ENCODE results near the gene HOMER3. TPM values are rescaled to one million over a fixed set of nuclear protein-coding genes. Genes with fewer than 3 reads are reported as not detected.

HOMER3 gene
- total RNA-seq, 1 experiment from 2014 or later: 58.9 TPM

DNA sequence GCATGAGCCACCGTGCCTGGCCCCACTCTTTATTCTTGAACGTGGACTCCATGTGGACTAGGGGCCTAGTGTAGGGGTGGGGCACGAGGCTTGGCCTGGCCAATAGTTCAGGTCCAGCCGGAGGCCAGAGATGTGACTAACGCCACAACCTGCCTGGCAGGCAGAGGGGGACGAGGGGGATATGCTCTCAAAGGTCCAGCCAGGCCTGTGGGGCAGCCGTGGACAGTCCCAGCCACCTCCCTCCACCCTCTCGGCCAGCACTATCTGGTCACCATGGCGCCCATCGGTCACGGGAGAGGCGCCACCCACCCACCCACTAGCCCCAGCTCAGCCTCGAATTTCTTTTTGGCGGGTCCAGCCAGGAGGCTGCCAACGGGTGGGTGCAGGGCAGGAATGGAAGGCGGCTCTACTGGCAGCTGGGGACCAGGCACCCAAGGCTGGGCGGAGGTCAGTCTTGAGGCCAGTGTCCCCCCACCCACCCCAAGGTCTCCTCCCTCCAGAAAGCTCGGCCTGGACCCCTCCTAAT, 42.9 kb downstream of the HOMER3 start:
- Histone ChIP-seq H3K27ac (ENCODE audit: low read length) (no peak overlapping the region), H3K4me1 (ENCODE audit: control insufficient read depth, insufficient read depth, low read length) (no peaks in the 10 kb centered on the region; the same call in 1 of the 2 replicates), H3K4me3 (ENCODE audit: low read depth in 2 of 2, low read length in 2 of 2) (no peak overlapping the region), H3K27me3 (ENCODE audit: control insufficient read depth, insufficient read depth, low read length) (no peaks in the 10 kb centered on the region), H3K36me3 (ENCODE audit: control insufficient read depth, insufficient read depth, low read length) (no peaks in the 10 kb centered on the region), H3K9me3 (ENCODE audit: control insufficient read depth, insufficient read depth, low read depth, low read length) (no peaks in the 10 kb centered on the region)
- POLR2A ChIA-PET: no interaction called here
- BruUV-seq (replicated peaks): no TSS peak
- intact Hi-C loops (cut with micrococcal nuclease; ENCODE audit: unreplicated experiment): no loop called here
- in situ Hi-C loops (cut with HindIII; ENCODE audit: low pct_unique_long_range_greater_than_20kb, low sequenced_read_pairs): no loop called here
- TF ChIP-seq, protein P1, sequence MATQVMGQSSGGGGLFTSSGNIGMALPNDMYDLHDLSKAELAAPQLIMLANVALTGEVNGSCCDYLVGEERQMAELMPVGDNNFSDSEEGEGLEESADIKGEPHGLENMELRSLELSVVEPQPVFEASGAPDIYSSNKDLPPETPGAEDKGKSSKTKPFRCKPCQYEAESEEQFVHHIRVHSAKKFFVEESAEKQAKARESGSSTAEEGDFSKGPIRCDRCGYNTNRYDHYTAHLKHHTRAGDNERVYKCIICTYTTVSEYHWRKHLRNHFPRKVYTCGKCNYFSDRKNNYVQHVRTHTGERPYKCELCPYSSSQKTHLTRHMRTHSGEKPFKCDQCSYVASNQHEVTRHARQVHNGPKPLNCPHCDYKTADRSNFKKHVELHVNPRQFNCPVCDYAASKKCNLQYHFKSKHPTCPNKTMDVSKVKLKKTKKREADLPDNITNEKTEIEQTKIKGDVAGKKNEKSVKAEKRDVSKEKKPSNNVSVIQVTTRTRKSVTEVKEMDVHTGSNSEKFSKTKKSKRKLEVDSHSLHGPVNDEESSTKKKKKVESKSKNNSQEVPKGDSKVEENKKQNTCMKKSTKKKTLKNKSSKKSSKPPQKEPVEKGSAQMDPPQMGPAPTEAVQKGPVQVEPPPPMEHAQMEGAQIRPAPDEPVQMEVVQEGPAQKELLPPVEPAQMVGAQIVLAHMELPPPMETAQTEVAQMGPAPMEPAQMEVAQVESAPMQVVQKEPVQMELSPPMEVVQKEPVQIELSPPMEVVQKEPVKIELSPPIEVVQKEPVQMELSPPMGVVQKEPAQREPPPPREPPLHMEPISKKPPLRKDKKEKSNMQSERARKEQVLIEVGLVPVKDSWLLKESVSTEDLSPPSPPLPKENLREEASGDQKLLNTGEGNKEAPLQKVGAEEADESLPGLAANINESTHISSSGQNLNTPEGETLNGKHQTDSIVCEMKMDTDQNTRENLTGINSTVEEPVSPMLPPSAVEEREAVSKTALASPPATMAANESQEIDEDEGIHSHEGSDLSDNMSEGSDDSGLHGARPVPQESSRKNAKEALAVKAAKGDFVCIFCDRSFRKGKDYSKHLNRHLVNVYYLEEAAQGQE (IDR thresholded peaks at IDR 0.05; ENCODE audit: insufficient read depth in 1 of 2, low read depth in 2 of 2, low read length in 1 of 2): no peak
- TF ChIP-seq SIN3A (IDR thresholded peaks at IDR 0.05; ENCODE audit: borderline replicate concordance, insufficient read depth, low read depth, low read length): no peak
- no peak for TF ChIP-seq POLR2AphosphoS5 (IDR thresholded peaks at IDR 0.05; ENCODE audit: low read depth, low read length)
- TF ChIP-seq, protein P2, sequence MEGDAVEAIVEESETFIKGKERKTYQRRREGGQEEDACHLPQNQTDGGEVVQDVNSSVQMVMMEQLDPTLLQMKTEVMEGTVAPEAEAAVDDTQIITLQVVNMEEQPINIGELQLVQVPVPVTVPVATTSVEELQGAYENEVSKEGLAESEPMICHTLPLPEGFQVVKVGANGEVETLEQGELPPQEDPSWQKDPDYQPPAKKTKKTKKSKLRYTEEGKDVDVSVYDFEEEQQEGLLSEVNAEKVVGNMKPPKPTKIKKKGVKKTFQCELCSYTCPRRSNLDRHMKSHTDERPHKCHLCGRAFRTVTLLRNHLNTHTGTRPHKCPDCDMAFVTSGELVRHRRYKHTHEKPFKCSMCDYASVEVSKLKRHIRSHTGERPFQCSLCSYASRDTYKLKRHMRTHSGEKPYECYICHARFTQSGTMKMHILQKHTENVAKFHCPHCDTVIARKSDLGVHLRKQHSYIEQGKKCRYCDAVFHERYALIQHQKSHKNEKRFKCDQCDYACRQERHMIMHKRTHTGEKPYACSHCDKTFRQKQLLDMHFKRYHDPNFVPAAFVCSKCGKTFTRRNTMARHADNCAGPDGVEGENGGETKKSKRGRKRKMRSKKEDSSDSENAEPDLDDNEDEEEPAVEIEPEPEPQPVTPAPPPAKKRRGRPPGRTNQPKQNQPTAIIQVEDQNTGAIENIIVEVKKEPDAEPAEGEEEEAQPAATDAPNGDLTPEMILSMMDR (IDR thresholded peaks at IDR 0.05): no peak
- no peak for TF ChIP-seq TCF7L2 (IDR thresholded peaks at IDR 0.05; ENCODE audit: low read depth, low read length)
- CTCF ChIA-PET: interaction anchor here (0.6 kb wide), 1 partner anchor 226 kb away, joined by 3 read pairs; no protein-coding TSS in a partner anchor
- no peak for DNase-seq (ENCODE audit: low read depth, low spot score)
- no peak for ATAC-seq

DNA sequence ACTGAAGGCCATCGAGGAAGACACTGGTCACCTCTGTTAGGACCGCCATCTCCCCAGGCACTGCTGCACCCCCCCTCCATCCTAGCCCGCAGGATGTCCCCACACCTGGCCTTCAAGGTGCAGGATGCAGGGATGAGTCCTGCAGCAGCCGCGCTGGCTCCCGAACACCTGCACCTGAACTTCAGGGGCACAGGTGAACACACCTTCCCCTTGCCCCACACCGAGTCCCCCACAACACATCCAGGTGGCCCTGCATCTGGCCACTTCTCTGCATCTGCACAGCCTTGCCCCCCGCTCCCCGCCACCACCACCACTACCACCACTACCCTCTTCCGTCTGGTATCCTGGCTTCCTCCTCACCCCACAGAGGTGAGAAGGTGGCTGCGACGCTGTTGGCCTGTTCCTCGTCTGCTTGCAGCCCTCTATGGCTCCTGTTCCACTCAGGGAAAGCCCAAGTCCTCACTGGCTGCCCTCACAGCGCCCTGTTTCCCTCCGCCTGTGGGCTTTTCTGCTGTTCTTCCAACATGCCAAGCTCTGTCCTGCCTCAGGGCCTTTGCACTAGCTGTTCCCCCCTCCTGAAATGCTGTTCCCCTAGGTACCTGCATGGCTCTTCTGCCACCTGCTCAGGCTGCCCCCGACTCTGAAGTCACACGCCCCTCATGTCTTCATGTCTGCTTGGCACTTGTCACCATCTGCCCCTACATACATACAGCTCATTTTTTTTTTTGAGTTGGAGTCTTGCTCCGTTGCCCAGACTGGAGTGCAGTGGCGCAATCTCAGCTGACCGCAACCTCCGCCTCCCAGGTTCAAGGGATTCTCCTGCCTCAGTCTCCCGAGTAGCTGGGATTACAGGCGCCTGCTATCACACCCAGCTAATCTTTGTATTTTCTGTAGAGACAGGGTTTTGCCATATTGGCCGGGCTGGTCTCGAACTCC, 43.7 kb downstream of the HOMER3 start:
- no peak for DNase-seq (ENCODE audit: low read depth, low spot score)
- ChIA-PET POLR2A (no interaction called here), CTCF (no interaction called here)
- intact Hi-C loops (cut with micrococcal nuclease; ENCODE audit: unreplicated experiment): no loop called here
- Histone ChIP-seq H3K27ac (ENCODE audit: low read length) (no peak overlapping the region), H3K27me3 (ENCODE audit: control insufficient read depth, insufficient read depth, low read length) (no peaks in the 10 kb centered on the region), H3K9me3 (ENCODE audit: control insufficient read depth, insufficient read depth, low read depth, low read length) (no peaks in the 10 kb centered on the region), H3K4me3 (ENCODE audit: low read depth in 2 of 2, low read length in 2 of 2) (no peak overlapping the region), H3K36me3 (ENCODE audit: control insufficient read depth, insufficient read depth, low read length) (no peaks in the 10 kb centered on the region), H3K4me1 (ENCODE audit: control insufficient read depth, insufficient read depth, low read length) (no peaks in the 10 kb centered on the region; the same call in 1 of the 2 replicates)
- no peak for ATAC-seq
- in situ Hi-C loops (cut with HindIII; ENCODE audit: low pct_unique_long_range_greater_than_20kb, low sequenced_read_pairs): no loop called here
- TF ChIP-seq, protein P2 (IDR thresholded peaks at IDR 0.05): no peak
- TF ChIP-seq, protein P1 (IDR thresholded peaks at IDR 0.05; ENCODE audit: insufficient read depth in 1 of 2, low read depth in 2 of 2, low read length in 1 of 2): no peak
- no peak for TF ChIP-seq SIN3A (IDR thresholded peaks at IDR 0.05; ENCODE audit: borderline replicate concordance, insufficient read depth, low read depth, low read length)
- no peak for TF ChIP-seq TCF7L2 (IDR thresholded peaks at IDR 0.05; ENCODE audit: low read depth, low read length)
- TF ChIP-seq POLR2AphosphoS5 (IDR thresholded peaks at IDR 0.05; ENCODE audit: low read depth, low read length): no peak
- BruUV-seq (replicated peaks): no TSS peak

Measured in Panc1 (cell line).